ENCODE results near the gene KNDC1.

- TF ChIP-seq SIN3A (IDR thresholded peaks at IDR 0.05; ENCODE audit: borderline replicate concordance, insufficient read depth, low read length) (no peak), POLR2AphosphoS5 (IDR thresholded peaks at IDR 0.05; ENCODE audit: low read depth, low read length) (no peak)
Observed at GRCh38 chr10:133110609-133111275, 49.3 kb upstream of the KNDC1 start.
